Mammary epithelial cell (primary cell): ENCODE measurements around the gene TMEM120B.

ENCODE experiments used
- CTCF ChIP-seq, 2 donors: IDR thresholded peaks in 1 of 2; conservative IDR thresholded peaks in 1 of 2; 2 replicates each; pipeline ENCODE4 v1.5.1; 2011 to 2012; ENCODE audit warnings: inconsistent platforms in 2 of 2, low read length in 2 of 2, mild to moderate bottlenecking in 2 of 2, control low read depth in 1 of 2, low read depth in 1 of 2; ENCODE audit not compliant: insufficient read depth in 1 of 2; ENCODE audit errors: extremely low read depth in 1 of 2
- EZH2 ChIP-seq: IDR thresholded peaks from 2 replicates; pipeline ENCODE4 v1.6.1; 2012; ENCODE audit warnings: low read length, inconsistent platforms, borderline replicate concordance

DNA sequence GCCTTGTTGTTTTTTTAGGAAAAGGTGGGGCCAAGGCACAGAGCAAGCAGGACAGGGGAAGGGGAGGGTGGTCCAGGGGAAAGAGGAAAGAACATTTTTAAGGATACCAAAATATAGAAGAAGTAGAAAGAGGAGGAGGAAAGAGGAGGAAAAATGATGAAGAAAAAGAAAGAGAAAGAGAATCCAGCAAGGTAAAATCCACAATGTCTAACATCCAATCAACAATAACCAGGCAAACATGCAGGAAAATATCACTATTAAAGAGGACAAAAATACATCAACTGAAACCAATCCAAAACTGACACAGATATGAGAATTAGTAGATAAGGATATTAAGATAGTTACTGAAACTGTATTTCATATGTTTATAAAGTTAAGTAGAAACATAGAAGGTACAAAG lies 7.0 kb upstream of the TMEM120B start:
- TF ChIP-seq EZH2 (no peak), CTCF (conservative IDR thresholded peaks at IDR 0.05 in 1 of 2, IDR thresholded peaks at IDR 0.05 in 1 of 2; ENCODE audit: extremely low read depth in 1 of 2, insufficient read depth in 1 of 2, low read depth in 1 of 2, low read length in 2 of 2) (no peak)
